K562 (cell line): ENCODE results near the gene NUMB.

ENCODE experiments used
- ASH1L ChIP-seq: fragments of 450-650 bp; IDR thresholded peaks from 2 replicates; pipeline ENCODE4 v1.6.1; 2018; ENCODE audit warnings: borderline replicate concordance, mild to moderate bottlenecking, low read depth; ENCODE audit not compliant: partially characterized antibody
- ATF6 ChIP-seq: sonication (generic); formaldehyde crosslinking; IDR thresholded peaks from 2 replicates; pipeline ENCODE4 v1.4.0; 2020; ENCODE audit warnings: mild to moderate bottlenecking, missing genetic modification reagents
- HBP1 ChIP-seq: fragments of 450-650 bp; formaldehyde crosslinking; IDR thresholded peaks from 2 replicates; pipeline ENCODE4 v1.4.0; 2022; ENCODE audit warnings: missing genetic modification characterization
- TAF1 ChIP-seq: IDR thresholded peaks from 2 replicates; pipeline ENCODE4 v1.6.1; 2011; ENCODE audit warnings: mild to moderate bottlenecking, low read length, moderate library complexity; ENCODE audit not compliant: insufficient read depth, control insufficient read depth, severe bottlenecking; ENCODE audit errors: extremely low read depth
- TAF9B ChIP-seq: fragments of 450-650 bp; IDR thresholded peaks from 2 replicates; pipeline ENCODE4 v1.6.1; 2018; ENCODE audit warnings: mild to moderate bottlenecking; ENCODE audit not compliant: partially characterized antibody
- TFE3 ChIP-seq: fragments of 450-650 bp; formaldehyde crosslinking; IDR thresholded peaks from 2 replicates; pipeline ENCODE4 v1.4.0; 2020; ENCODE audit warnings: mild to moderate bottlenecking, mixed read lengths

- TF ChIP-seq ASH1L (no peak), TFE3 (CRISPR knock-in tag) (no peak), TAF9B (no peak), ATF6 (CRISPR knock-in tag) (no peak), TAF1 (no peak), HBP1 (CRISPR knock-in tag) (no peak)
These were observed 171.7 kb downstream of the NUMB start for GRCh38 chr14:73286598-73286997.
